BE2C (cell line): Measurements from ENCODE around the gene PHTF1.

Experiments used
- DNase-seq: peaks from one replicate; pipeline ENCODE4 v3.0.0-alpha.2; 2020
- H3K27me3 ChIP-seq: fragments of 250-450 bp; sonication (Bioruptor Pico); 2 replicates; pipeline ENCODE4 v1.5.1; 2020; ENCODE audit warnings: mild to moderate bottlenecking
- H3K36me3 ChIP-seq: fragments of 250-450 bp; sonication (Bioruptor Pico); 2 replicates; pipeline ENCODE4 v1.5.1; 2020; ENCODE audit warnings: mild to moderate bottlenecking
- H3K4me1 ChIP-seq: fragments of 250-450 bp; sonication (Bioruptor Pico); 2 replicates; pipeline ENCODE4 v1.5.1; 2020
- H3K4me3 ChIP-seq: 2 replicates; pipeline ENCODE4 v1.5.1; 2011; ENCODE audit warnings: low read depth, low read length
- H3K9me3 ChIP-seq: fragments of 250-450 bp; sonication (Bioruptor Pico); 2 replicates; pipeline ENCODE4 v1.5.1; 2020
- TF ChIP-seq, protein P1 (sequence below): IDR thresholded peaks from 2 replicates; pipeline ENCODE4 v1.5.1; 2012; ENCODE audit warnings: mild to moderate bottlenecking, low read depth, low read length

PHTF1 gene

GRCh38 chr1:113802367-113803007 lies 43.2 kb upstream of the PHTF1 start:
- H3K9me3 ChIP-seq = no peaks in the 10 kb centered on the region
- peaks cover 6% of the 10 kb centered on the region for H3K36me3 ChIP-seq
- no peak for DNase-seq
- H3K4me1 ChIP-seq = peaks cover 5% of the 10 kb centered on the region
- H3K27me3 ChIP-seq = no peaks in the 10 kb centered on the region
- TF ChIP-seq, protein P1, sequence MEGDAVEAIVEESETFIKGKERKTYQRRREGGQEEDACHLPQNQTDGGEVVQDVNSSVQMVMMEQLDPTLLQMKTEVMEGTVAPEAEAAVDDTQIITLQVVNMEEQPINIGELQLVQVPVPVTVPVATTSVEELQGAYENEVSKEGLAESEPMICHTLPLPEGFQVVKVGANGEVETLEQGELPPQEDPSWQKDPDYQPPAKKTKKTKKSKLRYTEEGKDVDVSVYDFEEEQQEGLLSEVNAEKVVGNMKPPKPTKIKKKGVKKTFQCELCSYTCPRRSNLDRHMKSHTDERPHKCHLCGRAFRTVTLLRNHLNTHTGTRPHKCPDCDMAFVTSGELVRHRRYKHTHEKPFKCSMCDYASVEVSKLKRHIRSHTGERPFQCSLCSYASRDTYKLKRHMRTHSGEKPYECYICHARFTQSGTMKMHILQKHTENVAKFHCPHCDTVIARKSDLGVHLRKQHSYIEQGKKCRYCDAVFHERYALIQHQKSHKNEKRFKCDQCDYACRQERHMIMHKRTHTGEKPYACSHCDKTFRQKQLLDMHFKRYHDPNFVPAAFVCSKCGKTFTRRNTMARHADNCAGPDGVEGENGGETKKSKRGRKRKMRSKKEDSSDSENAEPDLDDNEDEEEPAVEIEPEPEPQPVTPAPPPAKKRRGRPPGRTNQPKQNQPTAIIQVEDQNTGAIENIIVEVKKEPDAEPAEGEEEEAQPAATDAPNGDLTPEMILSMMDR = no peak
- no peak overlapping the region for H3K4me3 ChIP-seq

DNA sequence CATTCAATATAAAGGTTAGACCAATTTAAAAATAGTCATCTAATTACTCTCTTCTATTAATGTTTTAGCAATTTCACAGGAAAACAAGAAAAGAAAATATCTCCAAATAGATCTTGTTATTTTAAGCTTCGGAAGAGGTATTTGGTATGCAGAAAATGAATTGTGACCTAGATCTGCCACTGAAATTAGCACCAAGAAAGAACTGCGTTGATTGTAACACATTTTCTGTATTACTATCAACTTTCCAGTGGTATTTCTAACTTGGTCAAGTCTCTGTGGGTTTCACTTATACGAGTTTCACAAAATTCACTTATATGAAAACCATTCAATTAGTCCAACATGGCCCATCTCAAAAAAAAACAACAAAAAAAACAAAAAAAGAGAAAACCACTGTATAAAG lies 41.2 kb upstream of the PHTF1 start:
- no peaks in the 10 kb centered on the region for H3K9me3 ChIP-seq
- TF ChIP-seq, protein P1 = no peak
- peaks cover 12% of the 10 kb centered on the region for H3K36me3 ChIP-seq
- DNase-seq = no peak
- peaks cover 5% of the 10 kb centered on the region for H3K4me1 ChIP-seq
- H3K27me3 ChIP-seq = no peaks in the 10 kb centered on the region
- H3K4me3 ChIP-seq = no peak overlapping the region

DNA sequence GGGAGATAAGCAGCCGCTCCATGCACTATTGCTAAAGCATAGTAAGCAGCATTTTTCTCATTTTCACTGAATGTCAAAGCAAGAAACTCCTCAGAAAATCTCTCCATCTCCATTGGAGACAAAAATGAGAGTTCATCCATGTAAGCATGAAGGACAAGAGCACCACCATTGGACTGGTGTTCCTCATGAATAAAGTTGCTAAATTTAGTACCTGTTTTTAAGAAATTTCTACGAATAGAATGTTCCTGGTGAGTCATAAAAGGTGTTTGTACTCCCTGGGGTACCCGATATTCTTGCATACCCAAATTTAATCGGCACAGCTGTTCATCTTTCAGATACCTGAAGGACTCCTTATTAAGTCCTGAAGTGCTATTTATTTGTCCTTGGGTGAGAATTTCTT lies 38.2 kb upstream of the PHTF1 start:
- no peaks in the 10 kb centered on the region for H3K4me1 ChIP-seq
- H3K36me3 ChIP-seq = peaks cover 24% of the 10 kb centered on the region
- H3K9me3 ChIP-seq = no peaks in the 10 kb centered on the region
- no peaks in the 10 kb centered on the region for H3K27me3 ChIP-seq
- no peak for DNase-seq
- TF ChIP-seq, protein P1 = no peak
- H3K4me3 ChIP-seq = no peak overlapping the region

- no peaks in the 10 kb centered on the region for H3K27me3 ChIP-seq
- no peaks in the 10 kb centered on the region for H3K9me3 ChIP-seq
- no peak for DNase-seq
- H3K36me3 ChIP-seq = peaks cover 24% of the 10 kb centered on the region
- no peak overlapping the region for H3K4me3 ChIP-seq
- TF ChIP-seq, protein P1 = no peak
- no peaks in the 10 kb centered on the region for H3K4me1 ChIP-seq
Measured at GRCh38 chr1:113793878-113794834, 34.9 kb upstream of the PHTF1 start.

DNA sequence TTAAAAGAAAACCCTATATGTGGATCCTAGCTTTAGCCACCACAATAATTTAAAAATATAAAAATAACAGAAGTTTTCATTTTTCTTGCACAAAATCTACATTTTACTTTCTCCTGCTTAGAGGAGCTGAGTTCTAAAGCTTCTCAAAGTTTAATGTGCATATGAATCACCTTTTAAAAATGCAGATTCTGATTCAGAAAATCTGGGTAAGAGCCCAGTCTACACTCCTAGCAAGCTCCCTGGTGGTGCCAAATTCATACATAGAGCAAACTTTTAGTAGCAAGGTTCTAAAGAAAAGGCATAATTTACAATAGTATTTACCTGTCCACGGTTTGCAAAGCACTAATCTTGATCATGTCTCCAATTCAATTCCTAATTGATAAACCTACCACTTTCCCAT lies 33.7 kb upstream of the PHTF1 start:
- Histone ChIP-seq H3K4me3 (no peak overlapping the region), H3K4me1 (no peaks in the 10 kb centered on the region), H3K36me3 (peaks cover 24% of the 10 kb centered on the region), H3K9me3 (no peaks in the 10 kb centered on the region), H3K27me3 (no peaks in the 10 kb centered on the region)
- DNase-seq = no peak
- TF ChIP-seq, protein P1 = no peak

GRCh38 chr1:113792471-113792870 lies 33.2 kb upstream of the PHTF1 start:
- TF ChIP-seq, protein P1 = no peak
- Histone ChIP-seq H3K4me3 (no peak overlapping the region), H3K4me1 (no peaks in the 10 kb centered on the region), H3K36me3 (peaks cover 23% of the 10 kb centered on the region), H3K9me3 (no peaks in the 10 kb centered on the region), H3K27me3 (no peaks in the 10 kb centered on the region)
- DNase-seq = no peak
